AG08396 (cell line): ENCODE results near the gene PHF21B.

Experiments
- DNase-seq: peaks from one replicate; pipeline ENCODE4 v3.0.0; 2012; ENCODE audit warnings: low spot score, mixed read lengths

The PHF21B gene

GRCh38 chr22:45014654-45015053, 4.8 kb upstream of the PHF21B start:
- DNase-seq, result no peak

- no peak for DNase-seq
Observed at GRCh38 chr22:45013138-45013537, 3.3 kb upstream of the PHF21B start.

GRCh38 chr22:45010532-45010900, 711 bp upstream of the PHF21B start:
- DNase-seq, result no peak

- no peak for DNase-seq
Observed at GRCh38 chr22:45008751-45009605, 827 bp downstream of the PHF21B start.

GRCh38 chr22:45008186-45008681, 1.6 kb downstream of the PHF21B start:
- DNase-seq, result no peak

- DNase-seq, result peak; percentile 56
Observed at GRCh38 chr22:45007391-45008185, 2.2 kb downstream of the PHF21B start.

- no peak for DNase-seq
Observed at GRCh38 chr22:45006964-45007390, 2.8 kb downstream of the PHF21B start.

GRCh38 chr22:45006111-45006963, 3.5 kb downstream of the PHF21B start:
- DNase-seq, result no peak

- no peak for DNase-seq
Observed at GRCh38 chr22:45001653-45002052, 8.2 kb downstream of the PHF21B start.

GRCh38 chr22:45000330-45000729, 9.5 kb downstream of the PHF21B start:
- no peak for DNase-seq

- DNase-seq, result no peak
Observed at GRCh38 chr22:44999687-45000086, 10.1 kb downstream of the PHF21B start.

- DNase-seq, result no peak
Observed at GRCh38 chr22:44999231-44999630, 10.6 kb downstream of the PHF21B start.

- DNase-seq, result no peak
Observed at GRCh38 chr22:44998296-44998695, 11.5 kb downstream of the PHF21B start.

GRCh38 chr22:44997060-44997459, 12.7 kb downstream of the PHF21B start:
- no peak for DNase-seq

GRCh38 chr22:44996648-44997047, 13.2 kb downstream of the PHF21B start:
- no peak for DNase-seq

GRCh38 chr22:44996120-44996519, 13.7 kb downstream of the PHF21B start:
- no peak for DNase-seq

- no peak for DNase-seq
Observed at GRCh38 chr22:44995715-44996114, 14.1 kb downstream of the PHF21B start.

- DNase-seq, result no peak
Observed at GRCh38 chr22:44995105-44995514, 14.7 kb downstream of the PHF21B start.

GRCh38 chr22:44994399-44995104, 15.3 kb downstream of the PHF21B start:
- no peak for DNase-seq

GRCh38 chr22:44992166-44992565, 17.6 kb downstream of the PHF21B start:
- DNase-seq, result no peak

- no peak for DNase-seq
Observed at GRCh38 chr22:44991218-44991617, 18.6 kb downstream of the PHF21B start.
